Esophagus muscularis mucosa (tissue), 4 donors: Measurements from ENCODE around the gene PIMREG. TPM values are rescaled to one million over a fixed set of nuclear protein-coding genes. Genes with fewer than 3 reads are reported as not detected.

Experiments used
- DNase-seq: peaks from one replicate; pipeline ENCODE4 v3.0.0-alpha.2; 2017; ENCODE audit errors: extremely low spot score
- H3K27ac ChIP-seq, 4 donors: fragments of 200-600 bp; sonication (generic); replicated peaks in 1 of 4; 1 replicate in 3 of 4; 2 replicates in 1 of 4; pipeline ENCODE4 v1.5.1; 2016 to 2019; ENCODE audit warnings: mild to moderate bottlenecking in 1 of 4
- H3K27me3 ChIP-seq, 4 donors: fragments of 200-600 bp; sonication (generic); one replicate each; pipeline versions ENCODE4 v1.5.1 to v1.6.0; 2016 to 2019
- H3K36me3 ChIP-seq, 4 donors: fragments of 200-600 bp; sonication (generic); one replicate each; pipeline ENCODE4 v1.5.1; 2016 to 2019
- H3K4me1 ChIP-seq, 4 donors: fragments of 200-600 bp; sonication (generic); one replicate each; pipeline ENCODE4 v1.5.1; 2016 to 2019
- H3K4me3 ChIP-seq, 4 donors: fragments of 200-600 bp; sonication (generic); 1 replicate in 2 of 4; 2 replicates in 2 of 4; pipeline ENCODE4 v1.5.1; 2016 to 2019; ENCODE audit warnings: mild to moderate bottlenecking in 4 of 4, moderate library complexity in 1 of 4
- H3K9me3 ChIP-seq, 4 donors: fragments of 200-600 bp; sonication (generic); 1 replicate in 3 of 4; 2 replicates in 1 of 4; pipeline ENCODE4 v1.5.1; 2016 to 2019
- EP300 ChIP-seq: sonication (generic); formaldehyde crosslinking; IDR thresholded peaks from one replicate; pipeline ENCODE4 v1.6.1; 2017; ENCODE audit warnings: antibody characterized with exemption
- POLR2A ChIP-seq: fragments of 450-650 bp; IDR thresholded peaks from one replicate; pipeline ENCODE4 v1.6.1; 2017; ENCODE audit warnings: antibody characterized with exemption, moderate library complexity, mild to moderate bottlenecking, low read depth
- POLR2AphosphoS5 ChIP-seq, 2 donors: sonication (generic); formaldehyde crosslinking; IDR thresholded peaks; one replicate each; pipeline ENCODE4 v1.6.1; 2017; ENCODE audit warnings: antibody characterized with exemption in 2 of 2
- WGBS: methylation state at CpG from one replicate; pipeline ENCODE4 v1.1.5; 2018; 5-methylcytosine and 5-hydroxymethylcytosine counted together
- intact Hi-C: fragments of 100-400 bp; cut with DNase I; formaldehyde crosslinking; loops from one replicate; pipeline ENCODE4 v1.15.1; 2023
- total RNA-seq, 4 donors: library from RNA; depleted of rRNA; stranded (reverse); fragments of >200 nt; gene quantifications; one replicate each; pipeline versions ENCODE4 v1.1.0 to v1.2.1, GENCODE V29; 2016
- TF ChIP-seq, protein P1 (sequence below), 3 experiments: fragments of 200-600 bp in 2 of 3; fragments of 450-650 bp in 1 of 3; sonication (generic) in 2 of 3; IDR thresholded peaks; one replicate each; pipeline ENCODE4 v1.5.1; 2017 to 2019; ENCODE audit warnings: antibody characterized with exemption in 3 of 3, mild to moderate bottlenecking in 2 of 3, moderate library complexity in 1 of 3

Gene PIMREG
- total RNA-seq, 4 donors from 2014 or later: 0.80 TPM; not detected in 3

DNA sequence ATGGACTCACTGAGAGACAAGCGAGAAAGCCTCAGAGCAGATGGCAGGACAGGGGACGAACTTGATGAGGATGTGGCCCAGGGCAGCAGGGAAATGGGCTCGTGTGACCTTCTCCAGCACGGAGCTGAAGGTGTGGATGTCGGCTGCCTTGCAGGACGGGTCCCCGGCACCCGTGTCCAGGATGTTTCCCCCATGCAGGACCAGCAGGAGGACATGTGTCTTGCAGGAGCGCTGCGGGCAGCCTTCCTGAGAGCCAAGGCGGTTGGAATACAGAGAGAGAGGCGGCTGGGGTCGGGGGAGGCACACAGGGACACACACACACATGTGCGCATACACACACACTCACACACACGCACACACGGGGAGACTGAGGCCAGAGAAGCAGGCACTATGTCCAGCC lies 39.3 kb downstream of the PIMREG start:
- 71% methylated on average over 14 of the region's 16 CpGs for WGBS
- Histone ChIP-seq H3K27ac (no peak overlapping the region), H3K36me3 (peaks cover 0 to 45% (median 18%) of the 10 kb centered on the region in 4 donors), H3K4me1 (peaks cover 0 to 18% (median 17%) of the 10 kb centered on the region in 4 donors), H3K9me3 (no peaks in the 10 kb centered on the region), H3K4me3 (no peak overlapping the region), H3K27me3 (no peaks in the 10 kb centered on the region)
- intact Hi-C loops: no loop called here
- no peak for DNase-seq
- no peak for TF ChIP-seq POLR2AphosphoS5 (IDR thresholded peaks at IDR 0.05)
- no peak for TF ChIP-seq EP300
- TF ChIP-seq, protein P1, sequence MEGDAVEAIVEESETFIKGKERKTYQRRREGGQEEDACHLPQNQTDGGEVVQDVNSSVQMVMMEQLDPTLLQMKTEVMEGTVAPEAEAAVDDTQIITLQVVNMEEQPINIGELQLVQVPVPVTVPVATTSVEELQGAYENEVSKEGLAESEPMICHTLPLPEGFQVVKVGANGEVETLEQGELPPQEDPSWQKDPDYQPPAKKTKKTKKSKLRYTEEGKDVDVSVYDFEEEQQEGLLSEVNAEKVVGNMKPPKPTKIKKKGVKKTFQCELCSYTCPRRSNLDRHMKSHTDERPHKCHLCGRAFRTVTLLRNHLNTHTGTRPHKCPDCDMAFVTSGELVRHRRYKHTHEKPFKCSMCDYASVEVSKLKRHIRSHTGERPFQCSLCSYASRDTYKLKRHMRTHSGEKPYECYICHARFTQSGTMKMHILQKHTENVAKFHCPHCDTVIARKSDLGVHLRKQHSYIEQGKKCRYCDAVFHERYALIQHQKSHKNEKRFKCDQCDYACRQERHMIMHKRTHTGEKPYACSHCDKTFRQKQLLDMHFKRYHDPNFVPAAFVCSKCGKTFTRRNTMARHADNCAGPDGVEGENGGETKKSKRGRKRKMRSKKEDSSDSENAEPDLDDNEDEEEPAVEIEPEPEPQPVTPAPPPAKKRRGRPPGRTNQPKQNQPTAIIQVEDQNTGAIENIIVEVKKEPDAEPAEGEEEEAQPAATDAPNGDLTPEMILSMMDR (IDR thresholded peaks at IDR 0.05): no peak
- no peak for TF ChIP-seq POLR2A

GRCh38 chr17:6485646-6486412 lies 41.6 kb downstream of the PIMREG start:
- Histone ChIP-seq H3K4me3 (no peak overlapping the region), H3K9me3 (no peaks in the 10 kb centered on the region), H3K27ac (peak overlapping the region in 2 of 4 donors; percentile 28 to 53), H3K36me3 (peaks cover 0 to 33% (median 17%) of the 10 kb centered on the region in 4 donors), H3K4me1 (peaks cover 0 to 23% (median 18%) of the 10 kb centered on the region in 4 donors), H3K27me3 (no peaks in the 10 kb centered on the region)
- WGBS: 77% methylated on average over 5 of the region's 5 CpGs
- DNase-seq: no peak
- intact Hi-C loops: no loop called here
- TF ChIP-seq, protein P1 (IDR thresholded peaks at IDR 0.05): no peak
- TF ChIP-seq EP300 (no peak), POLR2AphosphoS5 (IDR thresholded peaks at IDR 0.05) (no peak), POLR2A (no peak)

DNA sequence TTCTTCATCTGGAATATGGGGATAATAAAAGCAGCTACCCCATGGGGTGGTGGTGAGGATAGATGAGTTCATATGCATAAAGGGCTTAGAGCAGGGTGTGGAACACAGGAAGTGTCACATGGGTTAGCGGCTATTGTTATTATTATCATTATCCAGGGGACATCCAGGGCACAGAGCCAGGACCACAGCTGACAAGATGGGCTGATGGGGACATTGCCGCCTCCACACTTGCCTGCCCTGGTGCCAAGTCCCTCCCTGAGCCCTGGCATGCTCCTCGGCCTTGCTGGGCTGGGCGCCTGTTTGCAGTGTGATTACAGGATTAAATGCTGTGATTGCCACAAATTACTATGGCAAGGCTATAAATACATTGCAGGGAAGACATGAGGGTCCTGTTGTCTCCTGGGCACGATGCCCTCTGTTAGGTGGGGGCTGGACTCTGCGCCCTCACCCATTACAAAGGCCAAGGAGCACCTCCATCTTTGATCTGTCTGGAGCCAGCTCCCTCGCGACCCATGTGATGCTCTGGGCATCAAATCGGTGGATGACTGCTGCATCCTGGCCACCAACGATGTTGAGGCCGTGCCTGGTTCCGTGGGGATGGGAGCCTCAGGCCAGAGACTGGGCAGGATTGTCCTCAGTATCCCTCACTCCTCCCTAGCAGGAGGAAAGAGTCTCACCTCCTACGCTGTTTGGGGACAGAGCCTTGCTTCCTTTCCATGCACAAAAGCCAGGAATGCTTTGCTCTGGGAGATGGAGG lies 43.2 kb downstream of the PIMREG start:
- H3K36me3 ChIP-seq: peaks cover 0 to 24% (median 17%) of the 10 kb centered on the region in 4 donors
- no peaks in the 10 kb centered on the region for H3K9me3 ChIP-seq
- no peak overlapping the region for H3K4me3 ChIP-seq
- no peak for TF ChIP-seq POLR2A
- TF ChIP-seq POLR2AphosphoS5 (IDR thresholded peaks at IDR 0.05): no peak
- H3K4me1 ChIP-seq: peaks cover 0 to 29% (median 24%) of the 10 kb centered on the region in 4 donors
- no peaks in the 10 kb centered on the region for H3K27me3 ChIP-seq
- peak overlapping the region in 2 of 4 donors; percentile 17 to 53 for H3K27ac ChIP-seq
- WGBS: 59% methylated on average over 9 of the region's 13 CpGs
- intact Hi-C loops: no loop called here
- DNase-seq: no peak

DNA sequence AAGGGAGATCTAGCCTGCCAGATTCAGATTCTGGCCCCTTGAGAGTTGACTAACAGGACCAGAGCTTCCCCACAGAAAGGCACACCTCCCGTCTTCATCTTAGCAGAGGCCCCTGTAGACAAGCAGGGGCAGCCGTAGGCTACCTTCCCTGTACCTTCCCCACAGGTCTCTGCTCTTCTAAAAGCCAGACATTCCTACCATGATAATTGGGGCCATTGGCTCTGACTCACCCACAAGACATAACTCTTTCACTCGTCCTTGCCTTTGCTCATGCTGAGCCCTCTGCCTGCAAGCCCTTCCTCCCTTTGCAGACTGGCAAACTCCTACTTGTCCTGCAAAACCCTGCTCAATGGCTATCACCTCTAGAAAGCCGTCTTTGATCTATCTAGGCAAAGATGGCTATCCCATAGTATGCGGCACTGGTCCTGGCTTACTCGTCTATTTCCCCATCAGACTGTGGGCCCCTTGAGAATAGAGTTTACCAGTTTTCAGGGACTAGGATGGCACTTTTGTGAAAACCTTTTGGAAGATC lies 43.8 kb downstream of the PIMREG start:
- no peak overlapping the region for H3K4me3 ChIP-seq
- intact Hi-C loops: no loop called here
- DNase-seq: no peak

More for the DNA sequence above, 43.8 kb downstream of the PIMREG start:
- Histone ChIP-seq H3K9me3 (no peaks in the 10 kb centered on the region), H3K4me1 (peaks cover 0 to 36% (median 29%) of the 10 kb centered on the region in 4 donors), H3K36me3 (peaks cover 0 to 18% (median 15%) of the 10 kb centered on the region in 4 donors), H3K27me3 (no peaks in the 10 kb centered on the region), H3K27ac (peak overlapping the region in 2 of 4 donors; percentile 17 to 30)
- TF ChIP-seq POLR2AphosphoS5 (IDR thresholded peaks at IDR 0.05): no peak
- TF ChIP-seq, protein P1 (IDR thresholded peaks at IDR 0.05): no peak
- TF ChIP-seq EP300: no peak
- no peak for TF ChIP-seq POLR2A
- WGBS: 93% methylated on average over 6 of the region's 6 CpGs
